H9 (cell line): ENCODE measurements around the gene AKAP12. TPM values are rescaled to one million over a fixed set of nuclear protein-coding genes. Genes with fewer than 3 reads are reported as not detected.
A peak's percentile ranks its signal among the peaks of the same experiment; 100 is the strongest.

ENCODE experiments used
- DNase-seq: peaks from one replicate; pipeline ENCODE4 v3.0.0-alpha.2; 2017
- H2AFZ ChIP-seq: one replicate; pipeline ENCODE4 v1.6.1; 2013; ENCODE audit warnings: mild to moderate bottlenecking, low read length, control low read depth, moderate library complexity
- H2AK5ac ChIP-seq: 2 replicates; pipeline ENCODE4 v1.6.1; 2013; ENCODE audit warnings: low read length, control low read depth, mixed read lengths; ENCODE audit not compliant: insufficient read length
- H2BK120ac ChIP-seq: one replicate; pipeline ENCODE4 v1.6.1; 2013; ENCODE audit warnings: low read depth, mild to moderate bottlenecking, low read length, control low read depth, inconsistent platforms; ENCODE audit not compliant: poor library complexity, severe bottlenecking
- H2BK12ac ChIP-seq: 2 replicates; pipeline ENCODE4 v1.6.1; 2013; ENCODE audit warnings: low read length, control low read depth, mixed read lengths, low read depth; ENCODE audit not compliant: insufficient read length
- H2BK15ac ChIP-seq: 2 replicates; pipeline ENCODE4 v1.6.1; 2013; ENCODE audit warnings: low read depth, low read length, control low read depth
- H2BK20ac ChIP-seq: one replicate; pipeline ENCODE4 v1.6.1; 2013; ENCODE audit warnings: low read depth, mild to moderate bottlenecking, low read length, control low read depth, inconsistent platforms; ENCODE audit not compliant: poor library complexity, severe bottlenecking
- H2BK5ac ChIP-seq: 2 replicates; pipeline ENCODE4 v1.6.1; 2013; ENCODE audit warnings: low read length, control low read depth, mixed read lengths; ENCODE audit not compliant: insufficient read length
- H3K14ac ChIP-seq: 2 replicates; pipeline ENCODE4 v1.6.1; 2013; ENCODE audit warnings: low read length, control low read depth; ENCODE audit not compliant: insufficient read depth
- H3K18ac ChIP-seq: 2 replicates; pipeline ENCODE4 v1.6.1; 2013; ENCODE audit warnings: low read depth, mild to moderate bottlenecking, mixed read lengths, low read length, control low read depth; ENCODE audit not compliant: insufficient read length
- H3K23ac ChIP-seq: 2 replicates; pipeline ENCODE4 v1.6.1; 2013; ENCODE audit warnings: low read length, control low read depth, mixed read lengths, low read depth; ENCODE audit not compliant: insufficient read length
- H3K23me2 ChIP-seq: 2 replicates; pipeline ENCODE4 v1.6.1; 2013; ENCODE audit warnings: low read depth, mild to moderate bottlenecking, mixed read lengths, low read length, control low read depth; ENCODE audit not compliant: insufficient read length, poor library complexity, severe bottlenecking
- H3K27ac ChIP-seq: 2 replicates; pipeline ENCODE4 v1.5.1; 2013; ENCODE audit warnings: low read length, control low read depth, mixed read lengths, low read depth; ENCODE audit not compliant: insufficient read length
- H3K27me3 ChIP-seq: 2 replicates; pipeline ENCODE4 v1.6.1; 2013; ENCODE audit warnings: low read length, control low read depth, inconsistent platforms; ENCODE audit not compliant: insufficient read depth
- H3K4ac ChIP-seq: 2 replicates; pipeline ENCODE4 v1.6.1; 2013; ENCODE audit warnings: low read depth, mild to moderate bottlenecking, control low read depth, inconsistent platforms, low read length, moderate library complexity
- H3K4me1 ChIP-seq: 2 replicates; pipeline ENCODE4 v1.6.1; 2013; ENCODE audit warnings: low read length, control low read depth, inconsistent platforms; ENCODE audit not compliant: insufficient read depth
- H3K4me2 ChIP-seq: 2 replicates; pipeline ENCODE4 v1.6.1; 2013; ENCODE audit warnings: low read length, control low read depth, mixed read lengths; ENCODE audit not compliant: insufficient read length, insufficient read depth
- H3K56ac ChIP-seq: 2 replicates; pipeline ENCODE4 v1.6.1; 2013; ENCODE audit warnings: low read depth, mild to moderate bottlenecking, mixed read lengths, low read length, control low read depth; ENCODE audit not compliant: insufficient read length
- H3K79me1 ChIP-seq: 2 replicates; pipeline ENCODE4 v1.6.1; 2013; ENCODE audit warnings: low read depth, mild to moderate bottlenecking, moderate library complexity, low read length, control low read depth, inconsistent platforms; ENCODE audit not compliant: insufficient read depth, poor library complexity, severe bottlenecking
- H3K79me2 ChIP-seq: 2 replicates; pipeline ENCODE4 v1.6.1; 2013; ENCODE audit warnings: low read length, control low read depth, inconsistent platforms; ENCODE audit not compliant: insufficient read depth
- H3K9ac ChIP-seq: 2 replicates; pipeline ENCODE4 v1.6.1; 2013; ENCODE audit warnings: low read length, control low read depth, mixed read lengths; ENCODE audit not compliant: insufficient read length; ENCODE audit errors: extremely low read depth
- H3K9me3 ChIP-seq: one replicate; pipeline ENCODE4 v1.6.1; 2013; ENCODE audit warnings: low read depth, low read length, inconsistent platforms; ENCODE audit not compliant: control insufficient read depth
- H3T11ph ChIP-seq: one replicate; pipeline ENCODE4 v1.6.1; 2013; ENCODE audit warnings: mild to moderate bottlenecking, low read length, control low read depth, inconsistent platforms
- H4K20me1 ChIP-seq: one replicate; pipeline ENCODE4 v1.6.1; 2013; ENCODE audit not compliant: control insufficient read depth, insufficient read length, insufficient read depth
- H4K5ac ChIP-seq: 2 replicates; pipeline ENCODE4 v1.6.1; 2013; ENCODE audit warnings: low read depth, mild to moderate bottlenecking, mixed read lengths, low read length, control low read depth; ENCODE audit not compliant: insufficient read length
- H4K8ac ChIP-seq: replicated peaks from 2 replicates; pipeline ENCODE4 v1.6.1; 2013; ENCODE audit warnings: low read length, control low read depth, mixed read lengths, low read depth; ENCODE audit not compliant: insufficient read length
- H4K91ac ChIP-seq: 2 replicates; pipeline ENCODE4 v1.6.1; 2013; ENCODE audit warnings: low read depth, mild to moderate bottlenecking, moderate library complexity, mixed read lengths, low read length, control low read depth; ENCODE audit not compliant: insufficient read length
- H3K27ac Mint-ChIP-seq, 3 experiments: 2 replicates in 2 of 3; 3 replicates in 1 of 3; pipeline ENCODE4 v1.8.0; 2020 to 2021; ENCODE audit warnings: mixed read lengths in 3 of 3, mild to moderate bottlenecking in 1 of 3, moderate library complexity in 1 of 3
- H3K27me3 Mint-ChIP-seq: 2 replicates; pipeline ENCODE4 v1.8.0; 2021; ENCODE audit warnings: low read depth, mild to moderate bottlenecking, moderate library complexity, mixed read lengths
- H3K36me3 Mint-ChIP-seq, 3 experiments: 2 replicates in 2 of 3; 3 replicates in 1 of 3; pipeline ENCODE4 v1.8.0; 2020 to 2021; ENCODE audit warnings: low read depth in 3 of 3, mixed read lengths in 3 of 3; ENCODE audit not compliant: insufficient read depth in 1 of 3
- H3K4me1 Mint-ChIP-seq, 2 experiments: 2 replicates each; pipeline ENCODE4 v1.8.0; 2020; ENCODE audit warnings: mixed read lengths in 2 of 2
- H3K4me3 Mint-ChIP-seq, 2 experiments: 2 replicates in 1 of 2; 3 replicates in 1 of 2; pipeline ENCODE4 v1.8.0; 2020 to 2021; ENCODE audit warnings: mild to moderate bottlenecking in 2 of 2, mixed read lengths in 2 of 2, moderate library complexity in 1 of 2
- H3K9me3 Mint-ChIP-seq, 2 experiments: 2 replicates in 1 of 2; 3 replicates in 1 of 2; pipeline ENCODE4 v1.8.0; 2020; ENCODE audit warnings: mild to moderate bottlenecking in 2 of 2, mixed read lengths in 2 of 2, moderate library complexity in 1 of 2
- WGBS: extraction: QIAGEN DNeasy Blood & Tissue Kit; methylation state at CpG from one replicate; pipeline ENCODE4 v1.1.7; 2013; ENCODE audit warnings: missing lambda C conversion rate, low lambda C conversion rate, mixed read lengths; ENCODE audit not compliant: insufficient read length; ENCODE audit errors: extremely low coverage; 5-methylcytosine and 5-hydroxymethylcytosine counted together
- total RNA-seq: library from RNA; stranded (reverse); gene quantifications from 2 replicates; pipeline ENCODE4 v1.2.1, GENCODE V29; 2021
- TF ChIP-seq, protein P1 (sequence below): fragments of 200-600 bp; sonication (generic); conservative IDR thresholded peaks from 3 replicates; pipeline ENCODE4 v1.8.0; 2021; ENCODE audit warnings: antibody characterized with exemption, mild to moderate bottlenecking

Gene AKAP12
- total RNA-seq, 1 experiment from 2014 or later, result 52.3 TPM

DNA sequence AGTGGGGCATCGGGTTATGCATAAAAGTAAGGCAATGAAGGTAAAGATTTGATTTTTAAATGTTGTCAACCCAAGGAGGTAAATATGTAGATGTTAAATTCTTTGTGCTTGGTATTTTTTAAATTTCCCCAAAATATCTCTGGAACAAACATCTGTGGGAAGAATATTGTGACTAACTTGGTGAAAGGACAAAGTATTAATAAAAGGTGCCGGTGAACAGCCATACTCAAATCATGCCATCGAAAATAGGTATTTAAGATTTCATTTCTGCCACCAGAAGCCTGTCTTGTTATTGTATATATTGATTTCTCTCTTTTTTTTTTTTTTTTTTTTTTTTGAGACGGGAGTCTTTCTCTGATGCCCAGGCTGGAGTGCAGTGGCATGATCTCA lies 164.1 kb downstream of the AKAP12 start:
- Histone ChIP-seq H3T11ph (no peak overlapping the region), H4K20me1 (no peaks in the 10 kb centered on the region)
- peak overlapping the region in 2 of 3 experiments; percentile 1 to 64; a peak in 3 of 7 replicates for H3K27ac Mint-ChIP-seq

More for the DNA sequence above, 164.1 kb downstream of the AKAP12 start:
- Histone ChIP-seq H2BK20ac (no peak overlapping the region), H3K4ac (no peak overlapping the region), H3K14ac (no peak overlapping the region), H3K23me2 (no peaks in the 10 kb centered on the region), H3K56ac (no peak overlapping the region), H2BK5ac (no peak overlapping the region), H3K79me2 (peaks cover 15% of the 10 kb centered on the region; the same call in 1 of the 2 replicates), H2BK15ac (no peak overlapping the region), H3K23ac (no peak overlapping the region), H3K18ac (no peak overlapping the region), H3K27me3 (no peaks in the 10 kb centered on the region), H4K5ac (no peak overlapping the region), H3K4me1 (no peaks in the 10 kb centered on the region), H2AK5ac (no peak overlapping the region), H2BK12ac (no peak overlapping the region), H4K91ac (no peak overlapping the region), H3K27ac (no peak overlapping the region), H2BK120ac (no peak overlapping the region), H3K9me3 (no peaks in the 10 kb centered on the region), H2AFZ (no peak overlapping the region), H3K4me2 (no peak overlapping the region), H3K9ac (no peak overlapping the region), H4K8ac (no peak overlapping the region), H3K79me1 (peaks cover 6% of the 10 kb centered on the region)
- DNase-seq, result no peak
- H3K4me1 Mint-ChIP-seq, result peaks cover 0 to 6% of the 10 kb centered on the region in 2 experiments; a peak in 1 of 4 replicates
- WGBS, result 100% methylated on average over 1 of the region's 4 CpGs
- no peak overlapping the region for H3K4me3 Mint-ChIP-seq
- peaks cover 28 to 40% (median 28%) of the 10 kb centered on the region in 3 experiments for H3K36me3 Mint-ChIP-seq
- no peaks in the 10 kb centered on the region for H3K27me3 Mint-ChIP-seq
- H3K9me3 Mint-ChIP-seq, result no peaks in the 10 kb centered on the region; a peak in 1 of 5 replicates
- TF ChIP-seq, protein P1, sequence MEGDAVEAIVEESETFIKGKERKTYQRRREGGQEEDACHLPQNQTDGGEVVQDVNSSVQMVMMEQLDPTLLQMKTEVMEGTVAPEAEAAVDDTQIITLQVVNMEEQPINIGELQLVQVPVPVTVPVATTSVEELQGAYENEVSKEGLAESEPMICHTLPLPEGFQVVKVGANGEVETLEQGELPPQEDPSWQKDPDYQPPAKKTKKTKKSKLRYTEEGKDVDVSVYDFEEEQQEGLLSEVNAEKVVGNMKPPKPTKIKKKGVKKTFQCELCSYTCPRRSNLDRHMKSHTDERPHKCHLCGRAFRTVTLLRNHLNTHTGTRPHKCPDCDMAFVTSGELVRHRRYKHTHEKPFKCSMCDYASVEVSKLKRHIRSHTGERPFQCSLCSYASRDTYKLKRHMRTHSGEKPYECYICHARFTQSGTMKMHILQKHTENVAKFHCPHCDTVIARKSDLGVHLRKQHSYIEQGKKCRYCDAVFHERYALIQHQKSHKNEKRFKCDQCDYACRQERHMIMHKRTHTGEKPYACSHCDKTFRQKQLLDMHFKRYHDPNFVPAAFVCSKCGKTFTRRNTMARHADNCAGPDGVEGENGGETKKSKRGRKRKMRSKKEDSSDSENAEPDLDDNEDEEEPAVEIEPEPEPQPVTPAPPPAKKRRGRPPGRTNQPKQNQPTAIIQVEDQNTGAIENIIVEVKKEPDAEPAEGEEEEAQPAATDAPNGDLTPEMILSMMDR, result no peak

Other genes starting within 250 kb of the AKAP12 start
- 30.5 and 31.4 TPM in 2 replicates for gene ZBTB2, start 151.6 kb downstream of the AKAP12 start, total RNA-seq
- gene RMND1, start 212.2 kb downstream of the AKAP12 start, total RNA-seq, result 25.2 and 27.0 TPM in 2 replicates